GM23248 (cell line): ENCODE results near the gene CST2. TPM values are rescaled to one million over a fixed set of nuclear protein-coding genes. Genes with fewer than 3 reads are reported as not detected.

Source experiments
- DNase-seq: peaks from one replicate; pipeline ENCODE4 v3.0.0-alpha.2; 2015
- H2AFZ ChIP-seq: fragments of 200-600 bp; sonication (generic); 2 replicates; pipeline ENCODE4 v1.6.1; 2016; ENCODE audit warnings: antibody characterized with exemption
- H3F3A ChIP-seq: fragments of 200-600 bp; sonication (generic); 2 replicates; pipeline ENCODE4 v1.6.1; 2016; ENCODE audit warnings: mild to moderate bottlenecking, antibody characterized with exemption, mixed run types; ENCODE audit not compliant: insufficient read depth
- H3K27ac ChIP-seq: fragments of 200-600 bp; sonication (generic); 2 replicates; pipeline ENCODE4 v1.5.1; 2016; ENCODE audit warnings: mild to moderate bottlenecking
- H3K27me3 ChIP-seq: fragments of 200-600 bp; sonication (generic); replicated peaks from 2 replicates; pipeline ENCODE4 v1.6.1; 2016; ENCODE audit warnings: mild to moderate bottlenecking; ENCODE audit not compliant: insufficient read depth
- H3K36me3 ChIP-seq: fragments of 200-600 bp; sonication (generic); 2 replicates; pipeline ENCODE4 v1.6.1; 2016; ENCODE audit warnings: low read depth, mild to moderate bottlenecking
- H3K4me1 ChIP-seq: fragments of 200-600 bp; sonication (generic); 2 replicates; pipeline ENCODE4 v1.6.1; 2016; ENCODE audit warnings: mild to moderate bottlenecking; ENCODE audit not compliant: insufficient read depth
- H3K4me2 ChIP-seq: fragments of 200-600 bp; sonication (generic); one replicate; pipeline ENCODE4 v1.6.1; 2016; ENCODE audit warnings: mild to moderate bottlenecking; ENCODE audit not compliant: unreplicated experiment
- H3K4me3 ChIP-seq: fragments of 200-600 bp; sonication (generic); 2 replicates; pipeline ENCODE4 v1.5.1; 2016; ENCODE audit warnings: mild to moderate bottlenecking
- H3K79me2 ChIP-seq: fragments of 200-600 bp; sonication (generic); 2 replicates; pipeline ENCODE4 v1.6.1; 2016; ENCODE audit warnings: mild to moderate bottlenecking; ENCODE audit not compliant: insufficient read depth
- H3K9ac ChIP-seq: fragments of 200-600 bp; sonication (generic); 2 replicates; pipeline ENCODE4 v1.6.1; 2016; ENCODE audit warnings: mild to moderate bottlenecking
- H3K9me2 ChIP-seq: fragments of 200-600 bp; sonication (generic); 2 replicates; pipeline ENCODE4 v1.6.1; 2016; ENCODE audit warnings: mixed run types, mild to moderate bottlenecking, moderate library complexity; ENCODE audit not compliant: insufficient read depth
- H3K9me3 ChIP-seq: fragments of 200-600 bp; sonication (generic); one replicate; pipeline ENCODE4 v1.6.1; 2017; ENCODE audit warnings: low read depth
- H4K20me1 ChIP-seq: fragments of 200-600 bp; sonication (generic); 2 replicates; pipeline ENCODE4 v1.6.0; 2016; ENCODE audit not compliant: insufficient read depth
- EZH2 ChIP-seq: fragments of 200-600 bp; sonication (generic); IDR thresholded peaks from 2 replicates; pipeline ENCODE4 v1.6.1; 2018; ENCODE audit warnings: antibody characterized with exemption, mild to moderate bottlenecking; ENCODE audit not compliant: insufficient read depth, poor library complexity, severe bottlenecking
- EZH2phosphoT487 ChIP-seq: fragments of 200-600 bp; sonication (generic); IDR thresholded peaks from 2 replicates; pipeline ENCODE4 v1.6.1; 2018; ENCODE audit warnings: antibody characterized with exemption, moderate library complexity, mild to moderate bottlenecking, low read depth; ENCODE audit not compliant: insufficient read depth
- WGBS, 2 experiments: methylation state at CpG; one replicate each; pipeline ENCODE4 v1.1.6; 2015 to 2017; ENCODE audit warnings: low lambda C conversion rate in 2 of 2, low coverage in 1 of 2; ENCODE audit errors: missing lambda C conversion rate in 2 of 2; 5-methylcytosine and 5-hydroxymethylcytosine counted together
- in situ Hi-C: fragments of 300-500 bp; cut with MboI; formaldehyde crosslinking; loops from 2 replicates; pipeline ENCODE4 v1.15.0; 2020
- polyA plus RNA-seq: library from polyadenylated mRNA; unstranded; fragments of >200 nt; fragmentation: Nextera tagmentation; extraction: Ambion mirVana; gene quantifications from 2 replicates; pipeline ENCODE4 v1.2.1, GENCODE V29; 2016
- total RNA-seq: library from RNA; depleted of rRNA; stranded (reverse); fragments of >200 nt; shearing (Covaris generic); gene quantifications from 2 replicates; pipeline ENCODE4 v1.2.3, GENCODE V29; 2014

CST2 gene
- total and polyA plus RNA-seq, 2 experiments from 2014 or later, result 1.5 to 5.6 TPM

GRCh38 chr20:23857962-23858595, 31.6 kb upstream of the CST2 start:
- TF ChIP-seq EZH2phosphoT487 (no peak), EZH2 (no peak)
- no peaks in the 10 kb centered on the region for H3K27me3 ChIP-seq
- H2AFZ ChIP-seq, result no peak overlapping the region
- H3K27ac ChIP-seq, result no peak overlapping the region
- no peak for DNase-seq
- H3F3A ChIP-seq, result no peaks in the 10 kb centered on the region
- no peak overlapping the region for H3K4me3 ChIP-seq
- in situ Hi-C loops, result no loop called here
- H3K79me2 ChIP-seq, result no peaks in the 10 kb centered on the region
- no peaks in the 10 kb centered on the region for H3K9me2 ChIP-seq
- 37 to 39% methylated on average over 7 to 9 of the region's 9 CpGs for WGBS, 2 experiments
- no peaks in the 10 kb centered on the region for H3K4me1 ChIP-seq
- H3K36me3 ChIP-seq, result no peaks in the 10 kb centered on the region
- H3K4me2 ChIP-seq, result no peak overlapping the region
- no peaks in the 10 kb centered on the region for H3K9me3 ChIP-seq
- no peak overlapping the region for H3K9ac ChIP-seq
- no peaks in the 10 kb centered on the region for H4K20me1 ChIP-seq

- WGBS, 2 experiments, result 44 to 54% methylated on average over 5 of the region's 5 CpGs
- no peak overlapping the region for H3K4me2 ChIP-seq
Observed at GRCh38 chr20:23856736-23857135, 30.2 kb upstream of the CST2 start.

GRCh38 chr20:23856226-23856625, 29.7 kb upstream of the CST2 start:
- H3K79me2 ChIP-seq, result no peaks in the 10 kb centered on the region
- no peaks in the 10 kb centered on the region for H3F3A ChIP-seq
- H3K9me2 ChIP-seq, result no peaks in the 10 kb centered on the region
- H3K4me2 ChIP-seq, result no peak overlapping the region
- H3K27me3 ChIP-seq, result no peaks in the 10 kb centered on the region
- H4K20me1 ChIP-seq, result no peaks in the 10 kb centered on the region
- no peaks in the 10 kb centered on the region for H3K4me1 ChIP-seq
- H3K36me3 ChIP-seq, result no peaks in the 10 kb centered on the region
- H3K27ac ChIP-seq, result no peak overlapping the region
- H2AFZ ChIP-seq, result no peak overlapping the region
- in situ Hi-C loops, result no loop called here
- no peak overlapping the region for H3K9ac ChIP-seq
- TF ChIP-seq EZH2phosphoT487 (no peak), EZH2 (no peak)
- 32 to 47% methylated on average over 5 of the region's 5 CpGs for WGBS, 2 experiments
- H3K4me3 ChIP-seq, result no peak overlapping the region
- H3K9me3 ChIP-seq, result no peaks in the 10 kb centered on the region
- no peak for DNase-seq

More at GRCh38 chr20:23856736-23857135, 30.2 kb upstream of the CST2 start:
- Histone ChIP-seq H3K9me3 (no peaks in the 10 kb centered on the region), H3K36me3 (no peaks in the 10 kb centered on the region), H3K79me2 (no peaks in the 10 kb centered on the region), H3K9ac (no peak overlapping the region), H3F3A (no peaks in the 10 kb centered on the region), H3K9me2 (no peaks in the 10 kb centered on the region), H3K27me3 (no peaks in the 10 kb centered on the region), H4K20me1 (no peaks in the 10 kb centered on the region), H3K27ac (no peak overlapping the region), H2AFZ (no peak overlapping the region), H3K4me3 (no peak overlapping the region), H3K4me1 (no peaks in the 10 kb centered on the region)
- in situ Hi-C loops, result no loop called here
- DNase-seq, result no peak
- TF ChIP-seq EZH2phosphoT487, result no peak
- no peak for TF ChIP-seq EZH2

- H3K36me3 ChIP-seq, result no peaks in the 10 kb centered on the region
- H3K79me2 ChIP-seq, result no peaks in the 10 kb centered on the region
- H4K20me1 ChIP-seq, result no peaks in the 10 kb centered on the region
- no peaks in the 10 kb centered on the region for H3K27me3 ChIP-seq
- H3K4me2 ChIP-seq, result no peak overlapping the region
- H3K27ac ChIP-seq, result no peak overlapping the region
- no peaks in the 10 kb centered on the region for H3K9me2 ChIP-seq
- WGBS, 2 experiments, result 18 to 32% methylated on average over 2 of the region's 2 CpGs
- no peaks in the 10 kb centered on the region for H3K4me1 ChIP-seq
- in situ Hi-C loops, result no loop called here
- H3K9me3 ChIP-seq, result no peaks in the 10 kb centered on the region
- no peak overlapping the region for H3K9ac ChIP-seq
- TF ChIP-seq EZH2phosphoT487 (no peak), EZH2 (no peak)
- no peak for DNase-seq
- no peak overlapping the region for H3K4me3 ChIP-seq
- no peak overlapping the region for H2AFZ ChIP-seq
- no peaks in the 10 kb centered on the region for H3F3A ChIP-seq
Observed at GRCh38 chr20:23841693-23842092, 15.2 kb upstream of the CST2 start.

GRCh38 chr20:23835716-23836115, 9.2 kb upstream of the CST2 start:
- no peaks in the 10 kb centered on the region for H3K36me3 ChIP-seq
- H3K79me2 ChIP-seq, result no peaks in the 10 kb centered on the region
- no peak for TF ChIP-seq EZH2
- no peak for TF ChIP-seq EZH2phosphoT487
- in situ Hi-C loops, result no loop called here
- no peaks in the 10 kb centered on the region for H3K9me3 ChIP-seq
- H3K27ac ChIP-seq, result no peak overlapping the region
- H4K20me1 ChIP-seq, result no peaks in the 10 kb centered on the region
- H3K9ac ChIP-seq, result no peak overlapping the region
- H3K4me1 ChIP-seq, result no peaks in the 10 kb centered on the region
- H3K4me2 ChIP-seq, result no peak overlapping the region
- no peaks in the 10 kb centered on the region for H3F3A ChIP-seq
- H2AFZ ChIP-seq, result no peak overlapping the region
- DNase-seq, result no peak
- H3K4me3 ChIP-seq, result no peak overlapping the region
- no peaks in the 10 kb centered on the region for H3K27me3 ChIP-seq
- 21 to 37% methylated on average over 4 of the region's 4 CpGs for WGBS, 2 experiments
- H3K9me2 ChIP-seq, result no peaks in the 10 kb centered on the region
